ENCODE results near the gene LGI4.

DNA sequence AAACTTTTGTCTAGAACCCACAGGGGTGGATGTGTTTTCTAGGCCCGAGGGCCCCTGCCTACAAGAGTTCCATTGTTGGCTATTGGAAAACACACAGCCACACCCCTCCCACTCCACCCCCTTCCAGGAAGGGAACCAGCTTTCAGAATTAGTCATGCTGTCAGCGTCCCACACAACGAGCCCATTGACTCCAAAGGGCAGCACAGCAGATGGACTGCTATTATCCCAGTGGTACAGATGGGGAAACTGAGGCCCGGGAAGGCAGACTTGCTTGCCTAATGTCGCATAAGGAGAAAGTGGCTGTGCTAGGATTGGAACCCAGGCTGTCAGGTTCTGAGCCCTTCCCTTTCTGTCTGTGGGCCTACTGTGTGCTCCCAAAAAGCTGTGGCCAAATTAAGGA lies 27.3 kb downstream of the LGI4 start:
- TF ChIP-seq, protein P1, sequence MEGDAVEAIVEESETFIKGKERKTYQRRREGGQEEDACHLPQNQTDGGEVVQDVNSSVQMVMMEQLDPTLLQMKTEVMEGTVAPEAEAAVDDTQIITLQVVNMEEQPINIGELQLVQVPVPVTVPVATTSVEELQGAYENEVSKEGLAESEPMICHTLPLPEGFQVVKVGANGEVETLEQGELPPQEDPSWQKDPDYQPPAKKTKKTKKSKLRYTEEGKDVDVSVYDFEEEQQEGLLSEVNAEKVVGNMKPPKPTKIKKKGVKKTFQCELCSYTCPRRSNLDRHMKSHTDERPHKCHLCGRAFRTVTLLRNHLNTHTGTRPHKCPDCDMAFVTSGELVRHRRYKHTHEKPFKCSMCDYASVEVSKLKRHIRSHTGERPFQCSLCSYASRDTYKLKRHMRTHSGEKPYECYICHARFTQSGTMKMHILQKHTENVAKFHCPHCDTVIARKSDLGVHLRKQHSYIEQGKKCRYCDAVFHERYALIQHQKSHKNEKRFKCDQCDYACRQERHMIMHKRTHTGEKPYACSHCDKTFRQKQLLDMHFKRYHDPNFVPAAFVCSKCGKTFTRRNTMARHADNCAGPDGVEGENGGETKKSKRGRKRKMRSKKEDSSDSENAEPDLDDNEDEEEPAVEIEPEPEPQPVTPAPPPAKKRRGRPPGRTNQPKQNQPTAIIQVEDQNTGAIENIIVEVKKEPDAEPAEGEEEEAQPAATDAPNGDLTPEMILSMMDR (conservative IDR thresholded peaks at IDR 0.05 in 1 of 2, IDR thresholded peaks at IDR 0.05 in 1 of 2; ENCODE audit: extremely low read depth in 1 of 2, insufficient read depth in 1 of 2, low read depth in 1 of 2, low read length in 2 of 2), result no peak
- TF ChIP-seq EZH2 (IDR thresholded peaks at IDR 0.05; ENCODE audit: borderline replicate concordance, low read length), result no peak
